Testis (tissue), 3 donors: ENCODE results near the gene PIK3C3. TPM values are rescaled to one million over a fixed set of nuclear protein-coding genes. Genes with fewer than 3 reads are reported as not detected.

Experiments
- DNase-seq: peaks from one replicate; pipeline ENCODE4 v3.0.0-alpha.2; 2019
- H3K27ac ChIP-seq, 2 donors: fragments of 200-600 bp; sonication (generic); one replicate each; pipeline ENCODE4 v1.5.1; 2019
- H3K27me3 ChIP-seq: fragments of 200-600 bp; sonication (generic); one replicate; pipeline ENCODE4 v1.5.1; 2019
- H3K36me3 ChIP-seq: fragments of 200-600 bp; sonication (generic); one replicate; pipeline ENCODE4 v1.5.1; 2017; ENCODE audit warnings: low read depth; ENCODE audit errors: missing control alignments
- H3K4me1 ChIP-seq: fragments of 200-600 bp; sonication (generic); one replicate; pipeline ENCODE4 v1.5.1; 2019
- H3K4me3 ChIP-seq, 2 donors: fragments of 200-600 bp; sonication (generic); one replicate each; pipeline ENCODE4 v1.5.1; 2017 to 2019
- H3K9me3 ChIP-seq: fragments of 200-600 bp; sonication (generic); one replicate; pipeline ENCODE4 v1.5.1; 2017
- CTCF ChIP-seq, 3 experiments: fragments of 450-650 bp in 2 of 3; fragments of 200-600 bp in 1 of 3; sonication (generic) in 1 of 3; IDR thresholded peaks; one replicate each; pipeline ENCODE4 v1.5.1; 2016 to 2019; ENCODE audit warnings: antibody characterized with exemption in 3 of 3, mild to moderate bottlenecking in 2 of 3, moderate library complexity in 1 of 3
- POLR2A ChIP-seq: fragments of 450-650 bp; IDR thresholded peaks from one replicate; pipeline ENCODE4 v1.6.1; 2017; ENCODE audit warnings: antibody characterized with exemption, mild to moderate bottlenecking, moderate library complexity
- WGBS, 2 donors: methylation state at CpG; one replicate each; pipeline ENCODE4 v1.1.5; 2018; 5-methylcytosine and 5-hydroxymethylcytosine counted together
- intact Hi-C: fragments of 100-400 bp; cut with DNase I; formaldehyde crosslinking; loops from one replicate; pipeline ENCODE4 v1.15.1; 2023; ENCODE audit warnings: low total_unique reads
- polyA plus RNA-seq: library from polyadenylated mRNA; stranded (reverse); fragments of 350-450 nt; fragmentation: Illumina TruSeq; extraction: RNeasy Lipid Tissue Mini Kit (QIAGEN cat#74804); gene quantifications from one replicate; pipeline ENCODE4 v1.2.3, GENCODE V29; 2014; ENCODE audit warnings: low read depth, low replicate concordance; ENCODE audit not compliant: insufficient read depth
- total RNA-seq, 2 donors: library from RNA; depleted of rRNA; stranded (reverse); fragments of >200 nt; gene quantifications; one replicate each; pipeline ENCODE4 v1.2.3, GENCODE V29; 2016

Gene PIK3C3
- total and polyA plus RNA-seq, 3 donors from 2014 or later, result 56.8 to 94.1 (median 75.1) TPM

GRCh38 chr18:41977233-41977632 is 22.2 kb downstream of the PIK3C3 start:
- Histone ChIP-seq H3K27me3 (no peaks in the 10 kb centered on the region), H3K4me3 (no peak overlapping the region), H3K36me3 (no peaks in the 10 kb centered on the region), H3K9me3 (no peaks in the 10 kb centered on the region), H3K4me1 (no peaks in the 10 kb centered on the region), H3K27ac (no peak overlapping the region)
- TF ChIP-seq POLR2A, result no peak
- TF ChIP-seq CTCF (IDR thresholded peaks at IDR 0.05), result no peak
- DNase-seq, result no peak
- intact Hi-C loops, result no loop called here
- WGBS, 2 donors, result 90% methylated on average over 6 of the region's 6 CpGs

- H3K36me3 ChIP-seq, result no peaks in the 10 kb centered on the region
- no peak overlapping the region for H3K27ac ChIP-seq
- 49 to 76% methylated on average over 2 of the region's 2 CpGs for WGBS, 2 donors
- H3K27me3 ChIP-seq, result no peaks in the 10 kb centered on the region
- intact Hi-C loops, result no loop called here
- no peaks in the 10 kb centered on the region for H3K4me1 ChIP-seq
- no peak for TF ChIP-seq CTCF (IDR thresholded peaks at IDR 0.05)
- no peak for TF ChIP-seq POLR2A
- DNase-seq, result no peak
- no peaks in the 10 kb centered on the region for H3K9me3 ChIP-seq
- no peak overlapping the region for H3K4me3 ChIP-seq
Observed at GRCh38 chr18:41982942-41983660, 28.1 kb downstream of the PIK3C3 start.

- no peak for DNase-seq
- Histone ChIP-seq H3K4me3 (no peak overlapping the region), H3K9me3 (no peaks in the 10 kb centered on the region), H3K36me3 (no peaks in the 10 kb centered on the region), H3K27me3 (no peaks in the 10 kb centered on the region), H3K4me1 (no peaks in the 10 kb centered on the region), H3K27ac (no peak overlapping the region)
- intact Hi-C loops, result no loop called here
- TF ChIP-seq CTCF (IDR thresholded peaks at IDR 0.05), result no peak
- no peak for TF ChIP-seq POLR2A
- whole genome bisulfite sequencing, 2 donors, result 96 to 98% methylated on average over 2 of the region's 2 CpGs
Observed at GRCh38 chr18:41985914-41986313, 30.9 kb downstream of the PIK3C3 start.

- no peak overlapping the region for H3K27ac ChIP-seq
- WGBS, 2 donors, result 91 to 94% methylated on average over 5 of the region's 5 CpGs
- intact Hi-C loops, result no loop called here
- H3K36me3 ChIP-seq, result no peaks in the 10 kb centered on the region
- no peaks in the 10 kb centered on the region for H3K27me3 ChIP-seq
- no peak for DNase-seq
- no peak for TF ChIP-seq POLR2A
- no peak for TF ChIP-seq CTCF (IDR thresholded peaks at IDR 0.05)
- H3K4me3 ChIP-seq, result no peak overlapping the region
- H3K4me1 ChIP-seq, result no peaks in the 10 kb centered on the region
- no peaks in the 10 kb centered on the region for H3K9me3 ChIP-seq
Observed at GRCh38 chr18:41989508-41989907, 34.5 kb downstream of the PIK3C3 start.

- DNase-seq, result no peak
- 86 to 89% methylated on average over 2 of the region's 2 CpGs for WGBS, 2 donors
- H3K9me3 ChIP-seq, result no peaks in the 10 kb centered on the region
- no peak overlapping the region for H3K27ac ChIP-seq
- H3K4me3 ChIP-seq, result no peak overlapping the region
- H3K27me3 ChIP-seq, result no peaks in the 10 kb centered on the region
- TF ChIP-seq POLR2A (no peak), CTCF (IDR thresholded peaks at IDR 0.05) (no peak)
- no peaks in the 10 kb centered on the region for H3K4me1 ChIP-seq
- intact Hi-C loops, result no loop called here
- no peaks in the 10 kb centered on the region for H3K36me3 ChIP-seq
Observed at GRCh38 chr18:41992066-41992465, 37.0 kb downstream of the PIK3C3 start.
